MM.1S (cell line): ENCODE data around the gene TOMM6.

ENCODE experiments used
- DNase-seq: peaks from one replicate; pipeline ENCODE4 v3.0.0-alpha.2; 2015
- H2AFZ ChIP-seq: fragments of 300-600 bp; sonication (generic); 2 replicates; pipeline ENCODE4 v1.6.0; 2016; ENCODE audit warnings: antibody characterized with exemption, low read length
- H3F3A ChIP-seq: fragments of 300-600 bp; sonication (generic); 2 replicates; pipeline ENCODE4 v1.6.1; 2016; ENCODE audit warnings: mild to moderate bottlenecking, antibody characterized with exemption, low read length, moderate library complexity, mixed read lengths; ENCODE audit not compliant: insufficient read depth
- H3K27ac ChIP-seq: fragments of 300-600 bp; sonication (generic); 2 replicates; pipeline ENCODE4 v1.5.1; 2016; ENCODE audit warnings: mild to moderate bottlenecking, low read length
- H3K27me3 ChIP-seq: fragments of 300-600 bp; sonication (generic); replicated peaks from 2 replicates; pipeline ENCODE4 v1.6.0; 2016; ENCODE audit warnings: low read length; ENCODE audit not compliant: insufficient read depth
- H3K36me3 ChIP-seq: fragments of 300-600 bp; sonication (generic); replicated peaks from 2 replicates; pipeline ENCODE4 v1.6.1; 2016; ENCODE audit warnings: mild to moderate bottlenecking, low read length, mixed read lengths; ENCODE audit not compliant: insufficient read depth
- H3K4me1 ChIP-seq: fragments of 300-600 bp; sonication (generic); 2 replicates; pipeline ENCODE4 v1.6.1; 2016; ENCODE audit warnings: low read length, mixed read lengths
- H3K4me2 ChIP-seq: fragments of 300-600 bp; sonication (generic); 2 replicates; pipeline ENCODE4 v1.6.0; 2016; ENCODE audit warnings: low read depth, low read length
- H3K4me3 ChIP-seq: fragments of 300-600 bp; sonication (generic); 2 replicates; pipeline ENCODE4 v1.5.1; 2016; ENCODE audit warnings: low read length, mixed read lengths
- H3K79me2 ChIP-seq: fragments of 300-600 bp; sonication (generic); 2 replicates; pipeline ENCODE4 v1.6.1; 2016; ENCODE audit warnings: mixed run types, low read length, mixed read lengths
- H3K9ac ChIP-seq: fragments of 300-600 bp; sonication (generic); 2 replicates; pipeline ENCODE4 v1.6.1; 2016; ENCODE audit warnings: low read length, mixed read lengths
- H3K9me2 ChIP-seq: fragments of 300-600 bp; sonication (generic); replicated peaks from 2 replicates; pipeline ENCODE4 v1.6.1; 2016; ENCODE audit warnings: mild to moderate bottlenecking, low read length, mixed read lengths; ENCODE audit not compliant: insufficient read depth
- H3K9me3 ChIP-seq: fragments of 300-600 bp; sonication (generic); replicated peaks from 2 replicates; pipeline ENCODE4 v1.6.1; 2016; ENCODE audit warnings: mild to moderate bottlenecking, low read length, mixed read lengths; ENCODE audit not compliant: insufficient read depth
- H4K20me1 ChIP-seq: fragments of 300-600 bp; sonication (generic); 2 replicates; pipeline ENCODE4 v1.6.1; 2016; ENCODE audit warnings: mild to moderate bottlenecking, low read length, moderate library complexity, mixed read lengths; ENCODE audit not compliant: insufficient read depth
- CTCF ChIP-seq: fragments of 300-600 bp; sonication (generic); IDR thresholded peaks from 2 replicates; pipeline ENCODE4 v1.5.1; 2016; ENCODE audit warnings: antibody characterized with exemption, low read length, mixed read lengths
- EZH2 ChIP-seq: fragments of 300-600 bp; sonication (generic); optimal IDR thresholded peaks from 2 replicates; pipeline ENCODE3; 2017; ENCODE audit warnings: low read depth, mild to moderate bottlenecking, antibody characterized with exemption, low read length, mixed read lengths
- EZH2phosphoT487 ChIP-seq: fragments of 300-600 bp; sonication (generic); IDR thresholded peaks from 2 replicates; pipeline ENCODE4 v1.6.1; 2018; ENCODE audit warnings: antibody characterized with exemption, low read length

Gene TOMM6

GRCh38 chr6:41741625-41742490 lies 45.6 kb upstream of the TOMM6 start:
- Histone ChIP-seq H3K27ac (no peak overlapping the region), H3K27me3 (no peaks in the 10 kb centered on the region; the same call in 1 of the 2 replicates), H3K9me3 (no peaks in the 10 kb centered on the region), H3K4me2 (no peak overlapping the region), H4K20me1 (no peaks in the 10 kb centered on the region), H3K36me3 (no peaks in the 10 kb centered on the region), H3K4me3 (no peak overlapping the region), H3K79me2 (no peaks in the 10 kb centered on the region), H2AFZ (no peak overlapping the region), H3K9me2 (no peaks in the 10 kb centered on the region), H3F3A (no peaks in the 10 kb centered on the region), H3K9ac (no peak overlapping the region), H3K4me1 (no peaks in the 10 kb centered on the region)
- TF ChIP-seq EZH2phosphoT487 (no peak), CTCF (no peak), EZH2 (no peak)
- no peak for DNase-seq

- no peaks in the 10 kb centered on the region for H3K36me3 ChIP-seq
- H4K20me1 ChIP-seq = no peaks in the 10 kb centered on the region
- no peak overlapping the region for H3K4me3 ChIP-seq
- no peaks in the 10 kb centered on the region for H3K9me3 ChIP-seq
- TF ChIP-seq EZH2 (no peak), EZH2phosphoT487 (no peak), CTCF (no peak)
- no peak overlapping the region for H3K4me2 ChIP-seq
- H3F3A ChIP-seq = no peaks in the 10 kb centered on the region
- no peaks in the 10 kb centered on the region for H3K9me2 ChIP-seq
- H3K27ac ChIP-seq = no peak overlapping the region
- H3K4me1 ChIP-seq = no peaks in the 10 kb centered on the region
- H2AFZ ChIP-seq = no peak overlapping the region
- H3K79me2 ChIP-seq = no peaks in the 10 kb centered on the region
- no peak overlapping the region for H3K9ac ChIP-seq
- no peaks in the 10 kb centered on the region; the same call in 1 of the 2 replicates for H3K27me3 ChIP-seq
- no peak for DNase-seq
Observed at GRCh38 chr6:41743406-41744235, 43.9 kb upstream of the TOMM6 start.

- H3K36me3 ChIP-seq = no peaks in the 10 kb centered on the region
- no peak overlapping the region for H3K27ac ChIP-seq
- H3K9ac ChIP-seq = no peak overlapping the region
Observed at GRCh38 chr6:41744236-41744787, 43.2 kb upstream of the TOMM6 start.

More at GRCh38 chr6:41744236-41744787, 43.2 kb upstream of the TOMM6 start:
- Histone ChIP-seq H3K27me3 (no peaks in the 10 kb centered on the region; the same call in 1 of the 2 replicates), H3K4me1 (no peaks in the 10 kb centered on the region), H3K9me2 (no peaks in the 10 kb centered on the region), H3K79me2 (no peaks in the 10 kb centered on the region), H2AFZ (no peak overlapping the region), H3K4me3 (no peak overlapping the region), H3K9me3 (no peaks in the 10 kb centered on the region), H3F3A (no peaks in the 10 kb centered on the region), H3K4me2 (no peak overlapping the region), H4K20me1 (no peaks in the 10 kb centered on the region)
- no peak for DNase-seq
- no peak for TF ChIP-seq EZH2
- no peak for TF ChIP-seq EZH2phosphoT487
- no peak for TF ChIP-seq CTCF
